C4-2B (cell line): Measurements from ENCODE around the gene MTHFD2L.

Experiments used
- ZFX ChIP-seq: fragments of 450-650 bp; IDR thresholded peaks from 2 replicates; pipeline ENCODE4 v1.6.1; 2017
- TF ChIP-seq, protein P1 (sequence below): fragments of 450-650 bp; conservative IDR thresholded peaks from 2 replicates; pipeline ENCODE4 v1.5.1; 2017; ENCODE audit warnings: mild to moderate bottlenecking

GRCh38 chr4:74218201-74218600, 60.3 kb downstream of the MTHFD2L start:
- TF ChIP-seq, protein P1, sequence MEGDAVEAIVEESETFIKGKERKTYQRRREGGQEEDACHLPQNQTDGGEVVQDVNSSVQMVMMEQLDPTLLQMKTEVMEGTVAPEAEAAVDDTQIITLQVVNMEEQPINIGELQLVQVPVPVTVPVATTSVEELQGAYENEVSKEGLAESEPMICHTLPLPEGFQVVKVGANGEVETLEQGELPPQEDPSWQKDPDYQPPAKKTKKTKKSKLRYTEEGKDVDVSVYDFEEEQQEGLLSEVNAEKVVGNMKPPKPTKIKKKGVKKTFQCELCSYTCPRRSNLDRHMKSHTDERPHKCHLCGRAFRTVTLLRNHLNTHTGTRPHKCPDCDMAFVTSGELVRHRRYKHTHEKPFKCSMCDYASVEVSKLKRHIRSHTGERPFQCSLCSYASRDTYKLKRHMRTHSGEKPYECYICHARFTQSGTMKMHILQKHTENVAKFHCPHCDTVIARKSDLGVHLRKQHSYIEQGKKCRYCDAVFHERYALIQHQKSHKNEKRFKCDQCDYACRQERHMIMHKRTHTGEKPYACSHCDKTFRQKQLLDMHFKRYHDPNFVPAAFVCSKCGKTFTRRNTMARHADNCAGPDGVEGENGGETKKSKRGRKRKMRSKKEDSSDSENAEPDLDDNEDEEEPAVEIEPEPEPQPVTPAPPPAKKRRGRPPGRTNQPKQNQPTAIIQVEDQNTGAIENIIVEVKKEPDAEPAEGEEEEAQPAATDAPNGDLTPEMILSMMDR, result no peak
- TF ChIP-seq ZFX, result no peak
